NCI-H1105 treated with DMSO at 0.1 percent for 48 hours (cell line): ENCODE measurements around the gene ADCY7.
A peak's percentile ranks its signal among the peaks of the same experiment; 100 is the strongest.
"Not testable (repeated sequence)": the region's sequence is repeated elsewhere in the genome, so short reads cannot be mapped to it uniquely, and the experiment has no call there.

Source experiments
- DNase-seq: peaks from one replicate; lab custom pipeline; 2025; lab: John Stamatoyannopoulos, UW

ADCY7 gene

DNA sequence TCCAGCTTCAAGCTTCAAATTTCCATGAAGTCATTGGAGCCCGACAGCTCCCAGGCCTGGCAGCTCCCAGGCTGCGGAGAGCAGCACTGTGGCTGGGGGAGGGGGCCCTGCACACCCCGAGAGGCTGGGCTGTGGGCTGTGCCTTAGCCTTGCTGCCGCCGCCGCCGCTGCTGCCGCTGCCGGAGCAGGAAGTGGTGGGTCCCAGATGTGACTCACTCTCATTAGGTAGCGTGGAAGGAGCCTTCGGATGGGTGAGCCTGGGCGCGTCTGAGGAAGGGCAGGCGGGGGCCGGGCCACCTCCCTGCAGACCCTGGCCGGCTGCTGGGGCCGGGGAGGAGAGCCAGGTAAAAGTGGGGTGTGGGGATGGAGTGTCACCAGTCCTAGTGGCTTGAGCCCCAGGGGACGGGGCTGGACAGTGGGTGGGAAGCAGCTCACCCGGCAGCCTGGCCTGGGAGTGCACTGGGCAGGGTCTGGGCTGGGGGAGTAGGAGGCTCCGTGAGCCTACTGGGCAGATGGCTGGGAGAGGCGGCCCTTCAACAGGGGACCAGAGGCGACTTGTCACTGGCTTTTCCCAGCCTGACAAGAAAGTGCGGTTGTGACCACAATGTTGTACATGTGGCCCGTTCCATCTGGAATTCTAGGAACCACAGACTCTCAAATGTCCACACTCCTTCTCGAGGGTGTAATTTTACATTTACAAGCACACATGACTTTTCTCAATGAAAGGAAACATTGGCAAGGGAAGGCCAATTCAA lies at the start of gene ADCY7:
Gene ADCY7, plus strand, starts transcription at position 215 of the 755 bp plus-strand sequence. CDS start 21,629 bp downstream, outside the sequence.
- DNase-seq: no peak

DNA sequence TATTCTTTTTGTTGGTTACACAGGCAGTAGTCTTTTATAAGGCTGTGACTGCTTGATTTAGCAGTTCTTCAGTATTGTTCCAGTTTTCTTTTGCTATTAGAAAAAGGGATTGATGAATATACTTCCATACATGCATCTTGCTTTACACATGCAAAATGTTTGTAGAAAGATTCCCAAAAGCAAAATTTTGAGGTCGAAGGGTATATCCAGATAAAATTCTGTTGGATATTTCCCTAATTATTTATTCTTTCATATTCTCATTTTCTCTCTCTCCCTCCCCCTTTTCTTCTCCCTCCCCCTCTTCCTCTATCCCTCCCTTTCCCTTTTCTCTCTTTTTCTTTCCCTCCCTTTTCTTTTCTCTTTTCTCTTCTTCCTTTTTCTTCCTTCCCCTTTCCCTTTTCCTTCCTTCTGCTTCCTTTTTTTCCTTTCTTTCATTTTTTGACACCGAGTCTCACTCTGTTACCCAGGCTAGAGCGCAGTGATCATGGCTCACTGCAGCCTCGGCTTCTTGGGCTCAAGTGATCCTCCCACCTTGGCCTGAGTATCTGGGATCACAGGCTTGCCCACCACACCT lies 46.9 kb upstream of the ADCY7 start:
- no peak for DNase-seq

DNA sequence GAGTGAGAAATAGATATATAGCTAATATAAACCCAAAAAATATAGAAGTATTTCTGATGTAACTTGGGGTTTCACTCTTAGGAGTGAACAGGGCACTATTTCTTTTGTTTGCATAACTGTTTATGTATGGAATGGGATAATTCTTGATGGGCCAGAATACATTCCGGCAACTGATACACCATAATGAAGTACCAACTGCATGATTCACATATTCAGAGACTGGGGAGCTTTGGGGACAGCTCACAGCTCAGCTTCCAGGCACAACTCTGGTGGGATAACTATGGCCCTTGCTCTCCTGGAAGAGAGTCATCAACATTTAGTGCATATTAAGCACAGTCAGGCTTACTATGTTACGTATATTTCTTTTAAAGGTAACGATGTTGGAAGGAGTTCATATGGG lies 42.1 kb upstream of the ADCY7 start:
- no peak for DNase-seq

DNA sequence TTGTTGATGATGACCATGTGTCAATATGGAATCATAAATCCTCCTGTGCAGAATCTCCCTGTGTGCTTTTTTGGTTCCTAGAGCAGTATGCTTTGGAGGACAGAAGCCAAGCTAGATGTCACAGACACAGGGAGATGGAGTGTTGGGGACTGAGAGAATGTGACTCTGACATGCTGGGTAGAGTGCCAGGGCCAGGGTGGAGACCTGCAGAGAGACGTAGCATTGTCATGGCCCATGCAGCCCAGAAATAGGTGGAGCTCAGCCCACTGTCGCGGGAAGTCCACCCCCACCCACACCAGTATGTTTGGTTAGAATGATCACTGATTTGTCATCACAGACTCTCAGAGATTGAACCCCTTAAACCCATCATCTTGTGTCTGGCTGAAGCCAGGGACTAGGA lies 39.2 kb upstream of the ADCY7 start:
- DNase-seq: no peak

DNA sequence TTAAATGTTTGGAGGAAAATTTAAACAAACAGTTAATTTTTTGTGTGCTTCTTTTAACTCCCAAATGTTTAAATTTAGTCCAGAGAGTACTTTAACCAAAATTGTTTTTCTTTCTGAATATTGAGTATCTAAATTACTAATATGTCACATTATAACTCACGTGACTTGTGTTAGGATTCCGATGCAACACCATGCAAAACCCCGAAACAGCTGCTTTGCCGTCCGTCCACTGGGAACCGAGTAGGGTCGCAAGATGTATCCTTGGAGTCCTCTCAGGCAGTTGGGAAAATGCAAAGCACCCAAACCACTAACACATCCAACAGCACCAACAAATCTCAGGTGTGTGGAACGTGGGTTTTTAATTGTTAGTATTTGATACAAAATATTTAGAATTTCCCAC lies 38.7 kb upstream of the ADCY7 start:
- DNase-seq: no peak

DNA sequence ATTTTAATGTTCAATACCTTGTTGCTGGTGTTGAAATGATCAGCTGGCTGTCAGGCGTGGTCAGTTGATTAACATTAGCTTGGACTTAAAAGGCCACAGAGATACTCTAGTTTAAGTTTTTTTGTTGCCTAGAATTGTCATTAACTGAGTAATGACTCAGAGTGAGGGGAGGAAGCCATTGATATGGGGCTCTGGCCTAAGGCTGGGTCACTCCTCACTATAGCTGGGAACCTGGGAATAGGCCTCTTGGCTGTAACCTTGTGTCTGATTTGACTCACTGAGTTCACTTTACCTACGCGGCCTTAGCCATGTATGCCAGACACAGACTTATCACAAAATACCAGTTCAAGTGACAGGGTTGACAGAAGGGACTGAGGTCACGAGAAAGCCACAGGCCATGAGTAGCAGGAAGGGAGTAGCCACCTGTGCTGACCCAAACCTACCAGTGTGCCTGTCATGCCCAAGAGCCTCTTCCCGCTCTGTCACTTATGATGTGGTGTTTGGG lies 37.9 kb upstream of the ADCY7 start:
- DNase-seq: no peak

DNA sequence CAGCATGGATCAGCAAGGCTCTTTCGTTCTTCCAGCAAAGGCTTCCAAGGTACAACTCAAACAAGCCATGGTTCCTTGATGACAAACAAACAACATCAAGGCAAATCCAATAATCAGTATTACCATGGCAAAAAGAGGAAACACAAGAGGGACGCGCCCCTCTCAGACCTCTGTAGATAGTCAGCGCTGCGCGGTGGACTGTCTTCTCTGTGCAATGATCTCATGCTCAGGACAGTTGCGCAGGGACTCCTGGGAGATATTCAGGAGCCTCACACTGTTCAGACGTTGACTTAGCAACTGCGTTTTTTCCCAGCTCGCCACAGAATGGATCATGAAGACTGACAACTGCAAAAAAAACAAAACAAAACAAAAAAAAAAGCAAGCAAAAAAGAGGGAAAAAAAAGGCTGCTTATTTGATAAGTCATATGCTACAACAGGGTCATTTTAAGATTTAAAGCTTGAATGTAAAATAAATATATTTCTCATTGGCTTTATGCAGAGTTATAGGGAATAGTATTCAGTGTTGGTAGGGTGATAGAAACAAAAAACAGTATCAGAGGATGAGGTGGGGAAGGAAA lies 37.1 kb upstream of the ADCY7 start:
- no peak for DNase-seq

DNA sequence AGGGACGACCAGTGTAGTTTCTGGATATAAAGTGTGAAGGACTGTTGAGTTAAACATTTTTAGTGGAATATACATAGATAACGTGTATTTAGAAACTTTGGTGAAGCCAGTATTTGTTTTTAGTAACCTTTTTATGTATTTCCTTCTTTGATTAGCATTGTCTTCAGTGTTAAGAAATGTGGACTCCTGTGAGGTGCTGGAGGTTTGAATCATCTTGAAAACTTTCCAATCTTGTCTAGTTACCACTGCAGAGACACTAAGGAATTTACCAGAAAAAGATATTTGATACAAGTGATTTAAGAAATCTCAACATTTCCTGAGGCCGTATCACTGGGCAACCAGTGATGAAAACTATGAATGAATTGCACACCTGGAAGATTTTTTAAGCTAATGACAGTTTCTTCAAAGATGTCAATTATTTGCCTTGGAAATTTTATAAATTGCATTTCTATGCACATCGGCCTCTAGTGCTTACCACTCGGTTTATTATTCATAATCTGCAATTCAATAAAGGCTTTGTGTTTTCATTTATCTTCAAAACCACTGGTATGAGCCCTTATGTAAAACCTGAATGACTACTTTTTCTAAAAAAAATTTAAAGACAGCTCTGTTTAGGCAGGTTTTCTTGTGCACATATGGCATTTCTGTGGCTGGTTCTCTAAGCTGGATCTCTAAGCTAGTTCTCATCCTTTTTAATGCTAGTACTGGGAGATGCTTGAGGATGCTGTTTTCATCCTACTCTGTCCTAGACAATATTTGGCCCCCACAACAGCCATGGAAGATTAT lies 31.4 kb upstream of the ADCY7 start:
- DNase-seq: no peak

DNA sequence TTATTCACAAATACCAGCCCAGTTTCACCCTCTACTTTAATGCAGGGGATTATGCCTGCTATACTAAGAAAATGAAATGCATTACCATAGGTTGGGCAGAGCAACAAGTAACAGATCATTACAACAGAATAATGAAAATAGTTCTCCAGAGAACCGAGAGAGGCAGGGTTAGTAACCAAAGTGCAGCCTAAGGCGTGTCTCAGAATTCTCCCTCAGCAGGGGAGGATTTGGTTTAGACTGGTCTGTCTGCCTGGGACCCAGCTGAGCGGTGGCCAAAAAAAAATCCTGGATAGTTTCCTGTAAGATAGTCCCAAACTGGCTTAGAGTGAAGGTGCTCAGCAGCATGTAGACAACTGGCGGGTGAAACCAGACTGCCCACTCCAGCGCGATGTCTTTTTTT lies 30.8 kb upstream of the ADCY7 start:
- no peak for DNase-seq

DNA sequence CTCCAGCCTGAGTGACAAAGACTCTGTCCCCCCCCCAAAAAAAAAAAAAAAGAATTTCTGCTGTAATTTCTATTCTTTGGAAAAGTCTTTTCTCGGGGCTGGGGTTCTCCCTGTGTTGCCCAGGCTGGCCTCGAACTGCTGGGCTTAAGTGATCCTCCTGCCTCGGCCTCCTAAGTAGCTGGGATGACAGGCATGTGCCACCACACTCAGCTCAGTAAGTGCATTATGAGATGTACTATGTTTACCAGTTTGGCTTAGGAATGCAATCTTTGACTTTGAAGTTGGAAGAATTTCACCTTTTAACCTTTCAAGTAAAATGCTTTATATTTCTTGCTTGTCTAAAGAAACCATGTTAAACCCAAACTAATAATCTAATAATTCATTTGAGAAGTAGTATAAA lies 28.0 kb upstream of the ADCY7 start:
- DNase-seq: no peak

DNA sequence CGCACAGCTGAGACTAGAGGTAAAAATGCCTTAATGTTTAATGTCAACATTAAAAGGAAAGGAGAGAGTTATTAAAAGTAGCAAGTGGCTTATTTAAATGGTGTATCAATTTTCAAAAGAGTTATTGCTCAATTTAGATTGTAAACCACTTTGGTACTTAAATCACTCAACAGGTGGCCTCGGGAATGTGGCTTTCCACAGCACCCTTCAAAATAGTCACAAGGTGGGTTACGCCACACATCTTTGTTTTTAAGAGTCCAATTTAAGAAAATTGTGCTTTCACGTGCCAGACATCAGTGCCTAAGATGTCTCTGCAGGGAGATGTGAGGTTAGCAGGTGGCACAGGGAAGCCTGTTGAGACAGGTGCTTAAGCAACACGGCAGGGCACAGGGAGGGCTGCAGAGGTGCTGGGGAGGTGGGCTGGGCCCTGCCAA lies 27.5 kb upstream of the ADCY7 start:
- DNase-seq: peak; percentile 94

DNA sequence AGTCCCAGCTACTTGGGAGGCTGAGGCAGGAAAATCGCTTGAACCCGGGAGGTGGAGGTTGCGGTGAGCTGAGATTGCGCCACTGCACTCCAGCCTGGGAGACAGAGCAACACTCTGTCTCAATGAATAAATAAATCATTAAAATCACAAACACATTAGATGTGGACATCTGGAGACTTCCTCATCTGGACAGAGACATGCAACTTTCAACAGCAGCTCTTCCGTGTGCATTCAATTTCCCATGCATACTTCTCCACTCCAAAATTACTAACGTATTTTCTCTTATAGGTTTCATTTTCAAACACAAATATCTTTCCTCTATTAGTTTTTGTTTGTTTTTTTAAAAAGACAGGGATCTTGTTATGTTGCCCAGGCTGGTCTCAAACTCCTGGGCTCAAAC lies 23.3 kb upstream of the ADCY7 start:
- DNase-seq: not testable (repeated sequence)

DNA sequence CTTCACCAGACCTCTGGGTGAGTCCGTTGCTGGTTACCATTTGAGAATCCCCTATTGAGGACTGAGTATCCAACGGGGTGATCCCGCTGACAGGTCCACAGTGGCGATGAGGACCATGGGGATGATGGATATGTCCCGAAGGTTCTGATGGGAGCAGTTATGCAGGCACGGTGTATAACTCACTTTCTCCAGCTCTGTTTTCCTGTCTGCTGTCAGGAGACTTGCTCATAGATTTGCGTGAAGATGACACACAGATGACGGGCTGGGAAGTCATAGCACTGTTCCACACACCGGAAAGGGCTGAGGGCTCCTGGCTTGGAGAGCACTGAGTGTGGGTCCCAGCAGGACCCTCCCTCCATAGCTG lies 22.2 kb upstream of the ADCY7 start:
- no peak for DNase-seq

DNA sequence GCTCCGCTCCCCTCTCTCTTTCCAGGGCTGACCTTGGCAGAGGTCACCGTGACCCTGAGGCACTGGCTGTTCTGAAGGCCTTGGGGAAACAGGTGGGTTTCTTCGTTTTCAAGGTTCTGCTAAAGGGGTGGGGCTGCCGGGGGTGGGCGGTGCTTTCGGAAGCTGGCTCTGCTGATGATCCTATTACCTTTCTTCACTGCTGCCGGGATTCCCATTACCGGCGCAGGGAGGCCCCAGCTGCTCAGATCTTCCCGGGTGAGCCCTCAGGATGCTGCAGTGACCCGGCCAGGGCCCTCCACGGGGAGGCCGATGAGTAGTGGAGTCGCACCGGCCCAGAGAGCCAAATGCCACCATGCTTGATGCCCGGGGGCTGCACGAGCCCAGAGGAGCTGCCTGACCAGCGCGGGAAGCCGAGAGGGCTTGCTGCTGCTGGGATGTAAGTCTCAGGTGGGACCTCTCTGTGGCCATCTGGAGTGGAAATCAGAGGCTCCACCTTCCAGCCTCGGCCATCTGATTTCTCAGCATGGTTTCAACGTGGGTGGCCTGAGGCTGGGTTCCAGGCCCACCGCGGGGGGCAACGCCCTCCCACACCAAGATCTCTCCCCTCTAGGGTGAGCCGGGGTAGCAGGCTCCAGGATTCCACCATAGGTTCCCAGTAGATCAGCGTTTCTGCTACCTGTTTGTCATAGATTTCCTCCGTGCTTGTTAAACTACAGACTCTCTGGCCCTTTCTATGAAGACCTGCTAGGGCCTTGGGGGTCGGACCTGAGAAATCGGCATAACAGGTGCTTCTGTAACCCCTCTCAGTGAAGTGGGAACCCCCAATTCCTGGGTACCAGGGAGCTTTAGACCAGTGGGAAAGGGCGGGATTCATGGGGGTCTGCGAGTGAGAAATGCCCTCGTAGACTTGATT lies 21.6 kb upstream of the ADCY7 start:
- DNase-seq: no peak

DNA sequence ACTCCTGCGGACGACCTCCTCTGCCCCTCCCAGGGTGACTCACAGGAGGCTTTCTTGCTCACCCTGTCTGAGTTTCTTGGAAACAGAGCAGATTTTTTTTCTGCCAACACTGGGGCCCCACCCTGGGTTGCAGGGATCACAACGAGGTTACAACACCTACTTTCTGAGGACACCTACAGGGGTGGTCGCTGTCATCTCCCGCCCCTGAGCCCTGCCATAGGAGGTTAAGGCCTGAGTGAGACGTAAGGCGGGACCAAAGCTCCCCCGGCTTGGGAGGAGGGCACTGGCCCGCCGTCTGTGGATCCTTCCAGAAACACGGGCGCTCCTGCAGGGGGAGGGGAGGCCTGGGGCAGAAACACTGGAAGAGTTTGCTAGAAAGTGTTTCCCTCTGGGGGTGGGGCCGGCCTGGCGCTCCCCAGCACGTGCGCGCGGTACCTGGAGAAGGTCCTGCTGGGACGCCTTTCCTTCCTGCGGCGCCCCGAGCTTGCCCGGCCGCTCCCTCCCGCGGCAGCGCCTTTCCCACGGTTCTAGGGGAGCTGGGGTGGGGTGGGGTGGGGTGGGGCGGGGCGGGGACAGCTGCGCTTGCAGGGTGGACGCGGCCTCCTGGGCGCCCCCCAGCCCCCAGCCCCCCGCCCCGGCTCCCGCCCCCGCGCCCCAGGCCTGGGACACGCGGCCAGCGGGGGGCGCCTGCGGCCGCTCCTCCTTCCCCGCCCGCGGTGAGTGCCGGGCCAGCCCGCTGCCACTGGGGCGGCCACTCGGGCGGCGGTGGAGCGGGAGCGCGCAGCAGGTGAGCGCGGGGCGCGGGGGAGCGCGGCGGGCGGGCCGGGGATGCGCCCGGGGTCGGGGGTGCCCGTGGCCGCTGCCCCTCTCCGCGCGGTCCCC lies 20.7 kb upstream of the ADCY7 start:
- DNase-seq: peak; percentile 29

DNA sequence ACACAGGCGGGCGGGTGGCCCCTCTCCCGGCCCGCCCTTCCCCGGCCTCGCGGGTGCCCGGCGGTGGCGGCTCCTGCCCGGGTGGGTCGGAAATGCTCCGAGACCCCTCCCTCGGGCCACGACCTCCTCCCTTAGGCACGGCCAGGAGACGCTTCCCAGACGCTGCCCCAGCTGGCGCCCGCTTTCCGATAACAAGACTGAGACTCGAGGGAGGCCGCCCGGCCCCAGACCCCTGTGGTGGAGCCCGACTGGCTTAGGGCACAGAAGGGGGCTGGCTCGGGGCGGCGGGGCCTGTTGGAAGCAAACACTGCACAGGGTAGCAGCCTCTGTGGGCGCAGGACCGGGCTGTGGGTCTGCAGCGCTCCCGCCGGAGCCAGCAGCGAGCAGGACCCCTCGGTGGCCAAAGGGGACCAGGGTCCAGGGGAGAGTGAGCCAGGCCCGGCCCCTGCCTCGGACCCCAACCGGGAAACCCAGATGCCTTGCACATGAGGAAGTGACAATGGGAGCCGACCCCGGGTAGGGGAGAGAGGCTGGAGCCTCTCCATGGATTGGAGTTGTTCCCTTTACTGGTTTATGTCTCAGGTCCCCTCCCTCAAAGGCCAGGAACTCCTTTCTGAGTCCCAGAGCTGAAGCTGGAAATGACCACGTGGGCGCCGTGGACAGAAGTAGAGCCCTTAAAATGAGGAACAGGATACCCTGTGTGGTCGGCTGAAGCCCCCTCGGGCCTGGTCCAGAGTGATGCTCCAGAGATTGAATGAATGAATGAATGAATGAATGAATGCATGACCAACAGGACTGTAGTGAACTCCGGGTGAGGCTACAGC lies 19.8 kb upstream of the ADCY7 start:
- no peak for DNase-seq

DNA sequence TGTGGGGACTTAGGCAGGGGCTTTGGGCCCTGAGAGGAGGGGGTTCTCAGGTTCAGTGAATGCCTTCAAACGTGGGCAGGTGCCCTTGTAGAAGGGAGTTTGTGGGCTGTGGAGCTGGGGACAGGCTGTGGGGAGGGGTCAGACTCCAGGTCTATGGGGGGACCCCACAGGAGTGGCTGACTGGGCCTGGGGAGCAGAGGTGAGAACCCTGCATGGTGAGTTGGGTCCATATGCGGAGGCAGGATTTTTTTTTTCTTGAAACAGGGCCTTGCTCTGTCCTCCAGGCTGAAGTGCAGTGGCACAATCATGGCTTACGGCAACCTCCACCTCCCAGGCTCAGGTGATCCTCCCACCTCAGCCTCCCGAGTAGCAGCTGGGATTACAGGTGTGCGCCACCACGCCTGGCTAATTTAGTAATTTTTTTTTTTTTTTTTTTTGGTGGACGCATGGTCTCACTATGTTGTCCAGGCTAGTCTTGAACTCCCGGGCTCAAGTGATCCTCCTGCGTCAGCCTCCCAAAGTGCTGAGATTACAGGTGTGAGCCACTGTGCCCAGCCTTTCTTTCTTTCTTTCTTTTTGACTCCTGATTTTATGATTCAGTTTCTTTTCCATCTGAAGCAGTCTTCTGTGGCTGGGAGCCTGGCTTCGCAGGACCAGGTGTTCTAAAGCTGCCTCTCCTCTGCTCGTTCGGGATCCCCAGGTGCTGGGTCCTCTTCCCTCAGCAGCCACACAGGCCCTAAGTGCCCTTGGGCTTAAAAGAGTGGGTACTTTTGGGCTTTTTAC lies 19.0 kb upstream of the ADCY7 start:
- no peak for DNase-seq

DNA sequence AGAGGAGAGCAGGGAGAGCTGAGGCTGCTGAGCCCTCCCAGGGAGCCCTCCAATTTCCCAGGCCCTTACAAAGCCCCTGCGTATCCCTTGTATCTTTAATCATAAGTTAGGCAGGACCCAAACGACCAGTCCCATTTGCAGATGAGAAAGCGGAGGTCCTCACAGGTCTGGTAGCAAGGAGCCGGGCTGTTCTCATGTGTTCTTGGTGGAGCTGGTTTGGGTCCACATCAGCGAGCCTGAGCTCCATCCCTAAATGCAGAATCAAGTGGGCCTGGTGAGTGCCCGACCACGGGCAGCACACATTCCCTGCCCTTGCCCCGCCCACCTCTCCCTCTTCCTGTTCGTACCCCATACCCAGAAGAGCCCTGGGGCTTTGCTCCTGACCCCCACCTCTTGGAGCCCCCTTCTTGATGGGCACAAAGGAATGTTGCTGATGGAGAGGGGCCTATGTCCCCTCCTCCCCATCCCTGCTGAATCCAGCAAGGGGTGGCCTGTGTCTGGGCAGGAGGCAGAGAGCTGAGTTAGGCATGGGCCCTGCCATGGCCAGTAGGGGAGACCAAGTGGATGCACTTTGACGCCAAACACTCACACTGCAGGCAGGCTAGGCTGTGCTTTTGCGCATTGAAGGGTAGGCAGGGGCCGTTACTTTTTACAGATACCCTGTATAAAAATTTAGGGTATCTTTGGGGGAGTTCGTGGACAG lies 18.3 kb upstream of the ADCY7 start:
- DNase-seq: no peak
